ENCODE results near the gene HNRNPR.

DNA sequence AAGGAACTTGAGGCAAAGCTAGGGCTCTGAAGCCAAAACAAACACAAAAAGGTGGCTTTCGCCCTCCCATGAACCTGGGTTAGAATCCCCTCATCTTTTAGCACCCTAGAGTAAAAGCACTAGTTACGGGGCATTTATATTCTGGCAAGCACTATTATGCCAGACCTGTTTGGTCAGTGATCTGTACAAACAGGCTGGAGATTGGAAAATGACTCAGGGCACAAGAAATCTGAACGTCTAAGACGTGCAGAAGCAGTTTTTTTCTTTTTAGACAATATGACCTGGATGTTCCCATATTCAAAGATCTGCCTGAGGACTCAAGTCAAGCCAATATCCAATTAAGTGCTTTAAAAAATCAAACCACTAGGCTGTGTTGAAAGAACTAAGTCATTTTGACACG, 22.5 kb upstream of the HNRNPR start:
- TF ChIP-seq CTCF (IDR thresholded peaks at IDR 0.05): no peak
- no peak for TF ChIP-seq POLR2A (IDR thresholded peaks at IDR 0.05)
